DOHH2 (cell line): ENCODE data around the gene ANK3.

Experiments
- CTCF ChIP-seq: fragments of 200-600 bp; sonication (generic); IDR thresholded peaks from one replicate; pipeline ENCODE4 v1.5.1; 2014; ENCODE audit warnings: antibody characterized with exemption, mild to moderate bottlenecking, low read depth, low read length; ENCODE audit not compliant: poor library complexity, severe bottlenecking
- EZH2phosphoT487 ChIP-seq: fragments of 200-600 bp; sonication (generic); IDR thresholded peaks from 2 replicates; pipeline ENCODE4 v1.6.1; 2017; ENCODE audit warnings: borderline replicate concordance, mild to moderate bottlenecking, antibody characterized with exemption, low read length, moderate library complexity, mixed read lengths

DNA sequence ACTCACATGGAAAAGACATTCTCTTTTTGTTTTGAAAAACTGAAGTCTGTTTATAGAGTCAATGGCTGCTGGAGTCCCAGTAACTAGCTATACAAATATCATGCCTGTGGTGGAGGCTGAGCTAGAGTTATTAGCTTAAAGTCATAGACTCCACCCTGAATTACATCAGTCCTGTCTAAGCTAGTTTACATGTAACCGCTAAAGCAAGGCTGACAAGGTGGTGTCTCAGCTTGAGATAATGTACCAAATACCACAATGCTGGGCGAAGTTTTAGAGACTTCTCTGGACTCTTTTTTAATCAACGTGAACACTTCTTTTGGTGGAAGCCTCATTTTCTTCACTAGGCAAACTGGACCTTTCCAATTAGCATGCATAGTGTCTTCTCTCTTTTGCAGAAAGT, 219.4 kb downstream of the ANK3 start:
- TF ChIP-seq CTCF (no peak), EZH2phosphoT487 (no peak)
